Peyer's patch (tissue), 4 donors: ENCODE data around the gene COQ9.
A peak's percentile ranks its signal among the peaks of the same experiment; 100 is the strongest.

ENCODE experiments used
- POLR2A ChIP-seq, 2 donors: fragments of 450-650 bp; IDR thresholded peaks; one replicate each; pipeline ENCODE4 v1.5.1; 2017; ENCODE audit warnings: antibody characterized with exemption in 2 of 2, mild to moderate bottlenecking in 2 of 2, moderate library complexity in 2 of 2
- TF ChIP-seq, protein P1 (sequence below), 6 experiments: fragments of 450-650 bp in 4 of 6; fragments of 200-600 bp in 2 of 6; sonication (generic) in 1 of 6; IDR thresholded peaks; one replicate each; pipeline ENCODE4 v1.5.1; 2017 to 2019; ENCODE audit warnings: antibody characterized with exemption in 6 of 6, mild to moderate bottlenecking in 3 of 6, moderate library complexity in 1 of 6

DNA sequence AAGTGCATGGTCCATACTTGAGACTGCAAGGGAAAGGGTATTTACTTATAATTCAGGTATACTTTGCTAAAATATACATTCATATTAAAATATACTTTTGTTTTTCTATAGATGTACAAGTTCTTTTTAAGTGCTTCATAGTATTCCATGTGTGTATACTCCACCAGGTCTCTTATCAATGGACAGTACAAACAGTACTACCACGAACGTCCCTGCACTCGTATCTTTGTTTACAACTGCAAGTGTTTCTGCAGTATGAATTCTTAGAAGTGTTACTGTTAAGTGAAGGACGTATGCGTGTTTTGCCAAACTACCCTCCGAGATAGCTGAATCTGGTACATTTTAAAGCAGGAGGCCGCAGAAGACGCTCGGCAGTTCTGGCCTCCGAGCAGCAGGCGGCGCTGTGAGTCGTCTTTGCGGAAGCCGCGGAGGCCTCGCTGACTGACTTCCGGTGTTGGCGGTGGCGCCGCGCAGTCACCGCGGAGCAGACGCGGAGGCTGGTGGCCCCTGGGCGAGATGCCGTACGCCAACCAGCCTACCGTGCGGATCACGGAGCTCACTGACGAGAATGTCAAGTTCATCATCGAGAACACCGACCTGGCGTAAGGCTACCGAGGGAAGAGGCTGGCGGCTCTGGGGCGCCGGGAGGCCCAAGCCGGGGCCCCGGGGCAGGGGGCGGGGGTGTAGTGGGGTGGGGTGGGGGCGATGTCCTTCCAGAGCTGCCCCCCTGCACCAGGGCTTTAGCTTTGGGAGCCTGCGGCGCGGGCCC, 15.1 kb downstream of the COQ9 start, which contains the start of gene POLR2C:
- TF ChIP-seq, protein P1, sequence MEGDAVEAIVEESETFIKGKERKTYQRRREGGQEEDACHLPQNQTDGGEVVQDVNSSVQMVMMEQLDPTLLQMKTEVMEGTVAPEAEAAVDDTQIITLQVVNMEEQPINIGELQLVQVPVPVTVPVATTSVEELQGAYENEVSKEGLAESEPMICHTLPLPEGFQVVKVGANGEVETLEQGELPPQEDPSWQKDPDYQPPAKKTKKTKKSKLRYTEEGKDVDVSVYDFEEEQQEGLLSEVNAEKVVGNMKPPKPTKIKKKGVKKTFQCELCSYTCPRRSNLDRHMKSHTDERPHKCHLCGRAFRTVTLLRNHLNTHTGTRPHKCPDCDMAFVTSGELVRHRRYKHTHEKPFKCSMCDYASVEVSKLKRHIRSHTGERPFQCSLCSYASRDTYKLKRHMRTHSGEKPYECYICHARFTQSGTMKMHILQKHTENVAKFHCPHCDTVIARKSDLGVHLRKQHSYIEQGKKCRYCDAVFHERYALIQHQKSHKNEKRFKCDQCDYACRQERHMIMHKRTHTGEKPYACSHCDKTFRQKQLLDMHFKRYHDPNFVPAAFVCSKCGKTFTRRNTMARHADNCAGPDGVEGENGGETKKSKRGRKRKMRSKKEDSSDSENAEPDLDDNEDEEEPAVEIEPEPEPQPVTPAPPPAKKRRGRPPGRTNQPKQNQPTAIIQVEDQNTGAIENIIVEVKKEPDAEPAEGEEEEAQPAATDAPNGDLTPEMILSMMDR (IDR thresholded peaks at IDR 0.05) = peak; percentile 91 to 99 (median 97)
- peak; percentile 86 to 89 for TF ChIP-seq POLR2A (IDR thresholded peaks at IDR 0.05)
